Kidney glomerular epithelial cell (primary cell): ENCODE results near the gene GPRC5B.

Experiments
- DNase-seq: peaks from one replicate; lab custom pipeline; 2025; lab: John Stamatoyannopoulos, UW

Gene GPRC5B

DNA sequence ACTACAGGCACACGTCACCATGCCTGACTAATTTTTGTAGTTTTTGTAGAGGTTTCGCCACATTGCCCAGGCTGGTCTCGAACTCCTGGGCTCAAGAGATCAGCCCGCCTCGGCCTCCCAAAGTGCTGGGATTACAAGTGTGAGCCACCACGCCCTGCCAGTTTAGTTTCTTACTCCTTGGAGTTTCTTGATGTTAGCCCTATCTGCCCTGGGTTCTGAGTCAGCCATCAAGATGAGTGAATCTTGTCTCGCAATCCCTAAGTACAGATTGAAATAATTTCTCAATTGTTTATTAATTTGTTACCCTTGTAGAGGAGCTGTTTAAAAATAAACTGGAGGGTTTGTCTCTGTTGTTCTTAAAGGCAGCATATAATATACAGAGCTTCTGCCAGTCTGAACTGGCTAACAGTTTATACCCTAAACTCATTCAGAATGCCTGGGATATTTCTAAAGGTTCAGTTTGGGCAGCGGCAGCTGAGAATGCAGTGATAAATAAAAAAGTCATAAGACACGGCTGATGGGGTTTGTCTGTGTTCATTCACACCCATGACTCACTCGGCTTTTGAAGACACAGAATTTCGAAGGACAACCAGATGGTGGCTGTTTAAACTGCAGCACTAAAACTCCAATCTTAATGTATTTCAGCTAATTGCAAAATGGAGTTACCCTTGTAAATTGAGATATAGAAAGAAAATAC, 39.6 kb downstream of the GPRC5B start:
- peak; percentile 90 for DNase-seq

DNA sequence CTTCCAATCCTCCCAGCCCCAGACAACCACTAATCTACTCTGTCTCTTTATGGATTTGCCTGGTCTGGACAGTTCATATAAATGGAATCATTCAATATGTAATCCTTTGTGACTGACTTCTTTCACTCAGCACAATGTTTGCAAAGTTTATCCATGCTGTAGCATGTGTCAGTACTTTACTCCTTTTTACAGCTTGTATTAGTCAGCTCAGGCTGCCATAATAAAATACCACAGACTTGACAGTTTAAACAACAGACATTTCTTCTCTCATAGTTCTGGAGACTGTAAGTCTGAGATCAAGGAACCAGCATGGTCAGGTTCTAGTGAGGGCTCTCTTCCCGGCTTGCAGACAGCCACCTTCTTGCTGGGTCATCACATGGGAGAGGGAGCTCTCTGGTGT, 41.3 kb downstream of the GPRC5B start:
- DNase-seq: peak; percentile 10

DNA sequence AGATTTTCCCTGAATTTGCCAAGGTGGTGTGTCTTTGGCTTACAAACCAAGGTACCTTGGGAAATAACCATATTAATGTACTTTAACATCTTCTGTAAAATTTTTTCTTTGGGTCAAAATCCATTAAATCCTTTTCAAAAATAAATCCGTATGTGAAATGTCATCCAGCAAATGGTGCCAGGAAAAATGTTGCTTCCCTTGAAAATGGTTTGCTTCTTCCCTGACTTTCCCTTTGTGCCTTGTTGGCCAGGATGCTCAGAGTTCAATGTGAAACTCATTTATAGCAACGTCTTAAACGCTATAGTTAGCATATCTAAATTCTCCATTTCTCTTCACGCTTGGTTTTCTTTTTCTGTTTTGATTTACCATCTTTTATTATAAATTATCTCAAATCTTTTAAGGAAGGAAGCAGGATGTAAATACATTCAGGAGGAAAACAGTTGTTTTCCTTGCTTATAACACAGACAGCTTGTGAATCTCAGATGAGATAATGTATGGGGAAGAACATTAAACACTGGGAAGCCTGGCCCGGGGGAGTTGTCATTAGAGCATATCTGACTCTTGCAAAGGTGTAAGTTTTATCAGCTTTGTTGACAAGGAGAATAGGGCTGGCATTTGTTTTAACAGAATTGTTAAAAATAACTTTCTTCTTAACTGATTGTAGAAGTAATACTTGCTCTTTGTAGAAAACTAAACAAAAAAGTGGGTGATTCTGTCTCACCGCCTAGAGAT, 42.1 kb downstream of the GPRC5B start:
- no peak for DNase-seq

DNA sequence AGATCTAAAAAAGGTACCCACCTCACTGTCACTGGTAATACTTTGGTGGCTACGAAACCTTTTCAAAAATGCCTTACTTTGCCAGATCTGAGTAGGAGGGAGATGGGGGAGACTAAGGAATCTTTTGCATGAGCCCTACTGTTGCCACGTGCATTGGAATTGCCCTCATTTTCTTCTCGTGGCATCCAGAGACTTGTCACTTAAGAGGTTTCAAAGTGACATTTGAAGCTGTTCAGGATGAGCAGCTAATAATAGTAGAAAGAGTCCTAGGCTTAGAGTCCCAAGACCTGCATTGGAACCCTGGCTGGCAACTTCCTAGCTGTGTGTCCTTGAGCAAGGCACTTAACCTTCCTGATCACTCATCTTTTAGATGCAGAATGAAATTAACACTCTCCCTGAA, 43.5 kb downstream of the GPRC5B start:
- no peak for DNase-seq

DNA sequence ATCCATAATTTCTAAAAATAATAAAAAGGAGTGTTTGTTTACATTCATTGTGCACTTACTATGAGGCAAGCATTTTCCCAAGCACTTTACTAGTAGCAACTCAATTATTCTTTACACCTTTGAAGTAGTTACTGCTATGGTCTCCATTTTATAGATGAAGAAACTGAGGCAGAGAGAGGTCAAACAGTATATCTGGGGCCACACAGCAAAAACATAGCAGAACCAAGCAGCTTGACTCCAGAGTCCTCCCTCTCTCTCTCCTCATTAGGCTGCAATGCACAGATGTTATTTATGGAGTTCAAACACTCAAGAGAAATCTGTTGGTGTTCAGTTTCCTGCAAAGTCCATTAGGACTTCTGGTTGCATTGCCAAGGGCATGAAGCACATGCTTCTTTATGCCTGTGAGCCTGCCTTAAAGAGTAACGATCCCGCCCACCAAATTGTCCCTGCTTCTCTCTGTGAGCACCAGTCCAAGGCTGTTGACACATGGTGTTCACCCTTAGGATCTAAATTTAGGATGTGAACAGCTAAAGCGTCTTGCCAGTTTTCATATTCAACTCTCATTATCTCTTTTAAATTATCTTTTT, 44.0 kb downstream of the GPRC5B start:
- DNase-seq: no peak

DNA sequence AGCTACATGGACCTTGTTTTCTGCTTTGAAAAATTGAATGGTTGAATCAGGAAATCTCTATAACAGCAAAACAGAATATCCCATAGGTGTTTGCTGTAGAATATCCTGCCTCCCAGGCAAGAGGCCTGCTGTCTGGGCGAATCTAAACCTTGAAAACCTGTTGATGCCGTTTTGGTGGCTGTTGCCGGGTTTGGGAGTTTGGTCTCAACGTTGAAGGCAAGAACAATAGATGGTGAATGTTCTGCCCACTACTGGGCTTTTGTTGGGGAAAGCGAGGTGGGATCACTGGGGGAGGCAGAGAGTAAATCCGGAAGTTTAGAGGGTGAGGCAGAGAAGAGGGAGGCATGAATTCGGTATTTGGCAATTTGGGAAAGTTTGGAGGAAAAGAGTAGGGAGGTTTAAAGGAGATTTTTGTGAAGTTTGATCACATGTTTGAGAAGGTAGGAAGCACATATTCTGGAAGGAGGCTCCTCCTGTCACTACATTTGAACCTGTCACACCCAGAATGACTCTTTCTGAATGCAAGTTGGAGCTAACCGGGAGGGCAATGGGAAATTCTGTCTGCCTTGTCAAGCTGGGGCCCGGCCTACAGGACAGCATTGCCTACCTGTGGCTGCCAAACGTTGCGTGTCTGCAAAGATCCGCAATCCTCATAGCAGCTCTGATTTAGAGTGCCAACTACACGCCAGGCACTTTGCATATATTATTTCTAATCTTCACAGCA, 46.5 kb downstream of the GPRC5B start:
- DNase-seq: no peak

DNA sequence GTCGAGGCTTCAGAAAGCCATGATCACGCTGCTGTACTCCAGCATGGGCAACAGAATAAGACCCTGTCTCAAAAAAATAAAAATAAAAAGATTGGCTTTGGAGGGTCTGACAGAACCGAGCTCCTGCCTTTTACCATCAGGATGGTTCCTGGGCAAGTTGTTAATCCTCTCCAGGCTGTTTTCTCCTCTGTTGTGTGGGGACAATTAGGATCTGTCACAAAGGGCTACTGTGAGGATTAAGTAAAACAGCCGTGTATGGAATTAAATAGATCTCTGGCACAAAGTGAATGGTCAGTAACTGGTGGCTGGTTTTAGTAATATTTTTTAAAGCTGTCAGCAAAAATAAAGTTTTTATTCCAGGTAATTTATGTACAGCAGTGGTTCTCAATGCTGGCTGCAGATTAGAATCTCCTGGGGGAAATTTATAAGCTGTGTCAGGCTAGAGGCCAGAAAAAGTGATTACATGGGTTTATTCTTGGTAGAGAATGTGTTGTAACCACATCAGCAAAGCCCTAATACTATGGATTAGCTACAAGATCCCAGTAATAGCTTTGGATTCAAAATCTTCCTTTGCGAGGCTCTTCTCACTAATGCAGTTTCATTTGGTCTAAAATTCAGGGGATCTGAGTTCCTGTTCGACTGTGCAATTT, 47.2 kb downstream of the GPRC5B start:
- DNase-seq: no peak

DNA sequence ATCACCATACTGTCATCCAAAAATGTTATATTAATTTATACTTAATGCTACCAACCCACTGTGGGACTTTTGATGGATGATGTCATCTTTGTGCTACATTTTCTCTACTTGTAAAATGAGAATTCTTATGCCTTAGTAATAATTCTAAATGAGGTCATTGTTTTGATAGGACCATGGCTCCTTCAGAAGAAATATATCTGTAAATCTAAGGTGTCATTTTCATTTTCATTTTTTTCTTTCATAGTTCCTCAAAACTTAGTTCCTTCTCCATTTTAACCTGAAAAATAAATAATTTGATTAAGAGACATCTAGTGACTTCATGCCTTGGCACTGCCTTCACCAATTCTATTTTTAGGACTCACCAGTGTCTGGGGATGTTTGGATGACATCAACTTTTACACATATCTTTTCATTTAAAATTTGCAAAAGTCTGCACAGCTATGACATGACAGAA, 48.7 kb downstream of the GPRC5B start:
- DNase-seq: peak; percentile 48

DNA sequence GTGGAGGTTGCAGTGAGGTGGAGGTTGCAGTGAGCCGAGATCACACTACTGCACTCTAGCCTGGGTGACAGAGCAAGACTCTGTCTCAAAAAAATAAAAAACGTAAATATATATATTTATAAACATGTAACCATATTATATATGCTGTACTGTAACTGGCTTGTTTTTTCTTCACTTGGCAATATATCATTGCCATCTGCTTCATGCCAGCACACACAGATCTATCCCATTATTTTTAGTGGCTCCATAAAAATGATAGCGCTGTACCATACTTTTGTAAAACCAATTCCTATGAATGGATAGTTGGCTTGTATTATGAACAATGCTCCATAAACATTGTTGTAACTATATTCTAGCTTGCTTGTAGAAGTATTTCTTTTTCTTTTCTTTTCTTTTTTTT, 49.5 kb downstream of the GPRC5B start:
- DNase-seq: no peak

DNA sequence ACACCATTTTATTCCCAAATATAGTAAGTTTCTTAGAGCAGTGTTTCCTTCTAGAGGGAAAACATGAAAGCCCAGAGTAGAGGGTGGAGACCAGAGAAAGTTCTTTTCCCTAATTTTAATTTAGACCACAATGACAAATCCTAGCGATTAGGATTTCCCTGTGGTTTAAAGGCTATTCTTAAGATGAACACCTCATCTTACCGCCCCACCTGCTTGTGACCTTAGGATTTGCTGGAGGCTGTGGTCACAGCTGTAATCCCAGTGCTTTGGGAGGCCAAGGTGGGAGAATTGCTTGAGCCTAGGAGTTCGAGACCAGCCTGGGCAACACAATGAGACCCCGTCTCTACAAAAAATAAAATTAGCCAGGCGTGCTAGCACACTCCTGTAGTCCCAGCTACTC, 51.1 kb downstream of the GPRC5B start:
- DNase-seq: no peak

DNA sequence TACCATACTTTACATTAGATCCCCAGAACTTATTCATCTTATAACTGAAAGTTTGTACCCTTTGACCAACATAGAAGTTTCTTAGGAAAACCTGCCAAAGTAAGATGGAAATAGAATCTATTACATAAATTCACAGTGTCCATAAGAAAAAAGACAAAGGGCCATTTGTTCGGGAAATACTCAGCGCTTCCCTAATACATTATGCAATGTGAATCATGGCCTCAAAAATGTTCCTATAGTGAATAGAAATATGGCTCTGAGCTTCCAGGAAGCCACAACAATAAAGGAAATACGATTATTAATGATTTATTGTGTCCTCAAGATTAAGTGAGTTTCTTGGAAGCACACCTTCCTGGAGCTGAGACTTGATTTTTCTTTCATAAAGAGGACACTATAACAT, 51.5 kb downstream of the GPRC5B start:
- no peak for DNase-seq

DNA sequence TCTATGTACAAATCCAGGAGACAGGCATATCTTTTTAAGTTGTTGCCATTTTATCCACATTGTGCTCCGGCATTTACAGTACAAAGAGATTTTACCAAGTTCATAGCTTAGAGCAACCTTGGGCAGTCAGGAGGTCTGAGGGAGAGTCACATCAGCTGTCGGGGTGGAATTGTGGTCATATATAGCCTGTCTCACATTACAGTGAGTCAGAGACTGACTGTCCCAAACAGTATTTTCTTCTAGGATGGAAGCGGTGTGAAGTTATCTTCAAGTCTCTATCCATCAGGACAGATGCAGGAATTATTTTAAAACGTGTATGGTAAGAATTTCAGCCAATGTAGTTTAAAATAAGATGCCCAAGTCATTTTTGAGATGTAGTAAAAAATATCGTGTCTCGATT, 53.0 kb downstream of the GPRC5B start:
- DNase-seq: peak; percentile 77

DNA sequence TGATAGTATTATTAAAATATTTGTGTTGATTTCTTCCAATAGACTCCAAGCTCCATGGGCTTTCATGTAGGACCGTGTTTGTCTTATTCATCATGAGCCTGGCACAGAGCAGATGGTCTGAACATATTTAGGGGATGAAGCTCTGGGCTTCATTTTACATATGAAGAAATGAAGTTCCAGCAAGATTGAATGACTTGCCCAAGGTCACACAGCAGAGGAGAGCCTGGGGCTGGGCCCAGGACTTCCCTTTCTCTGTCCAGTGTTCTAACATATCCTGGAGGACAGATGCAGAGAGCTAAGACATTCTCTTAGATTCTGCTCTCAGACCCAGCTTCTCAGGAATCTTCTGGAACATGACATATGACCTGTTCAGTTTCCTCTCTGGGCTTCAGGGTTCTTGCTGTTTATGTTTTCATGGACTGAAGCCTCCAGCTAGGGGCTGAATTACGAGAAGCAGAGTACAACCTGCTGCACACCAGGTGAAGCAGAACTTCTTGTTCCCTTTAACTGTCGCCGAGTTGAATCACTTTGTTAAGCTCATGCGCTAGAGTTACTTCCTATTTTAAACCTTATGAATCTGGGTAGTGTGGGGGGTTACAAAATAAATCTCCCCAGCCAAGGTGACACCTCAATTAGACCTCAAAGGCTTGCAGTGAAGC, 53.6 kb downstream of the GPRC5B start:
- DNase-seq: peak; percentile 35

DNA sequence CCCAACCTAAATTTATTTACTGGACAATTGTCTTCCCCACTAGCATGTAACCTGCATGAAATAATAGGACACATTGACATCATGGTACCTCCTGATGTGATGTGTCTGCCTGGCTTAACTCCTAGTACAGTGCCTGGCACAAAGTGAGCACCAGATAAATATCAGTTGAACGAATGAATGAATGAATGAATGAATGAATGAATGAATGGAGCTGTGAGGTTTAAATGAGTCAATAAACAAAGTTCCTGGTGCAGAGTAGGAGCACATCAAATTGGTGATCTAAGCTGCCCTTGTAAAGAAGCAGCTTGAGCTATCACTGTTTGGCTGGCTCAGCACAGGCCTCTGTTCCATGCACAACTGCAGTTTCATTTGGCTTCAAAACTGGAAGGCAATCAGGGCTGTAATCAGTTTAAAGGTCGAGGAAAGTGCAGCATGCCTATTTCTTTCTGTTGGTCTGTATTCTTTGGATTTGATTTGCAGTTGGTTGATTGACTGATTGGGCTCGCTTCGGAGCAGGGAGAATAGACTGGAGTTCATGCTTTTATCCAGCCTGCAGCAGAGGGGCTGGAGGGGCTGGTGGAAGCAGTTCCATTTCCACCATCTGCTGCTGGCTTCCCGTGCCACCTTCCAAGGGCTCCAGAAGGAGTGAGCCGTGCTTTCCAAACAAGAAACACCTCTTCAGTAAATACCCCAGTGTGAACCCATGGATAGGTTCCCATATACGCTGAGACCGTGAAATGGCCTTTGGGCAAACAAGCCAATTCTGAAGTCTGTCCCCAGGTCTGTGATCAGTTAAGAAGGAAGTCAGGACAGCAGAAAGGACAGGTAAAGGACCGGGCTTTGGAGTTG, 54.6 kb downstream of the GPRC5B start:
- DNase-seq: no peak

DNA sequence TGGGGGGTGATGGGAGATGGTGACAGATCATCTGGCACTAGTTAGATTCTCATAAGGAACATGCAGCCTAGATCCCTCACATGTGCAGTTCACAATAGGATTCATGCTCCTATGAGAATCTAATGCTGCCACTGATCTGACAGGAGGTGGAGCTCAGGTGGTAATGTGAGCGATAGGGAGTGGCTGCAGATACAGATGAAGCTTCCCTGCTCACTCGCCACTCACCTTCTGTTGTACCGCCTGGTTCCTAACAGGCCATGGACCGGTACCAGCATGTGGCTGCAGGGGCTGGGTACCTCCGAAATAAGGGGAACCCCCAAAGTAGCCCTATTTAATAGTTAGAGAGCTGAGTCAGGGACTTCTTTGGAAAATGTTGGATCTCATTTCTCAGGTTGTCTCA, 60.4 kb downstream of the GPRC5B start:
- no peak for DNase-seq

DNA sequence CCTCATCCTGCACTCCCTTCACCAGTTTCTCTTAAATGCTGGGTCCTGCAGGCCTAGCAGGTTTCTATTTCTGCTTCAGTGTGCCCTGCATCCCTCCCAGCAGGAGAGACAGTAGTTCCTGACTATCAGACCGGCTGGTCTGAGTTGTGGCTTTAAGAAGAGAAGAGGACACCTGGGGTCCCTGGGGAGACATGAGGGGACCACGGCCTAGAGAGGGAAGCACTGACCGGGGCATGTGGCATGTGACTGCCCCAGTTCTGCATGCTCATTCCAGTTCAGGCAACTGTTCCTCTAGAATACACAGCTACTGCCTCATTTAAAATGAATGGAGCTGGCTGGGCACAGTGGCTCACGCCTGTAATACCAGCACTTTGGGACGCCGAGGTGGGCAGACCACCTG, 61.3 kb downstream of the GPRC5B start:
- DNase-seq: no peak

DNA sequence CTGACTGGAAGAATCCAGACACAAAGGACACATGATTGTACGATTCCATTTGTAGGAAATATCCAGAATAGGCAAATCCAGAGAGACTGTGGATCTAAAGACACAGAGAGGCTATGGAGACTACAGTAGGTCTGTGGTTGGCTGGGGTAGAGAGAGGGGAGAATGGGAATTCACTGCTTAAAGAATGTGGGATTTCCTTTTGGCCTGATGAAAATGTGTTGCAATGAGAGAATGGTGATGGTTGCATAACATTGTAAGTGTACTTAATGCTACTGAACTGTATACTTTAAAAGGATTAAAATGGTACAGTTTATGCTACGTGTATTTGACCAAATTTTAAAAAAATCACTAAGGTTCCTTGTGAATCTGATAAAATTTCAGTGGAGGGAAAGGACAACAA, 62.1 kb downstream of the GPRC5B start:
- DNase-seq: no peak

DNA sequence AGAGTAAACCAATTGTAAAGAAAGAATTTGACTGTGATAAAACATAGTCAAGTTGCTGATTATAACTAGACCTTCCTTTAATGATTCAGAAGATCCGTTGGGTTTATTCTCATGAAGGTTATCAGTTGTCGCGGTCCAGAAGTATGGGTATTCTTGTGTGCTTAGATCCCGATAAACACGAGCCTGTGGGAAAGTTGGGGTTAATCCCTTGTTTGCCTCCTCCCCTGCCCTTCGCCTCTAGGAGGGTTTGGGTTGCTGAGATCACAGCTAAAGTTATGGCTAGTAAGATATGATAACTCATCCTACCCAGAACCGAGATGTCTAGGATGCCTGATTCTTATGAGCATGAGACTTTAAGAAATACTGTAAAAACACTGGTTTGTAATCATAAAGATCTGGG, 66.8 kb downstream of the GPRC5B start:
- DNase-seq: no peak

DNA sequence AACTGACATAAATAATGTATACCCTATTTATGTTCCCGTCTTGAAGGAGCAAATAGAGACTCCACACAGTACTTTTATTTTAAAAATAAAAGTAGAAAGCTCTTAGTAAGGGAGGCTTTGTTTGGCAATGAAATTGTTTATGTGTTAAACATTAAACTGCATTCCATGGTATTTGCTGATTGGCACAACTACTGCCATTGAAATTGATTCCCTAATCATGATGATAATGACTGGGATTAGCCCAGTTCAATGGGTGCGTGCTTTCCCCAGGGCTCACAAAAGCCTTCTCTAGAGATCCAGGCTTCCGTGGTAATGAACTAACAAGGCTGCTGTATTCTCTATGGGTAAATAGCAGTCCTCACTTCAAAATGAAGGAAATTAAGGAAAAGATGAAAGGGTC, 67.5 kb downstream of the GPRC5B start:
- no peak for DNase-seq

DNA sequence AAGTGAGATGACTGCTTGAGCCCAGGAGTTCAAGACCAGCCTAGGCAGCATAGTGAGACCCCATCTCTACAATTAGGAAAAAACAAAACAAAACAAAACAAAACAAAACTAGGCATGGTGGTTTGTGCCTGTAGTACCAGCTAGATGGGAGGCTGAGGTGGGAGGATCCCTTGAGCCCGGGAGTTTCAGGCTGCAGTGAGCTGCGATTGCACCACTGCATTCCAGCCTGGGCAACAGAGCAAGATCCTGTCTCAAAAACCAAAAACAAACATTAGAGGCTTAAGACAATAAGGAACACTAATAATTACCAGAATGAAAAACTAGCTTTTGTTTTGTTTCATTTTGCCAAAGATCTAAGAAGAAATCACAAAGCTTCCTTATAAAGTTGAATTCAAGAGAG, 69.2 kb downstream of the GPRC5B start:
- no peak for DNase-seq

DNA sequence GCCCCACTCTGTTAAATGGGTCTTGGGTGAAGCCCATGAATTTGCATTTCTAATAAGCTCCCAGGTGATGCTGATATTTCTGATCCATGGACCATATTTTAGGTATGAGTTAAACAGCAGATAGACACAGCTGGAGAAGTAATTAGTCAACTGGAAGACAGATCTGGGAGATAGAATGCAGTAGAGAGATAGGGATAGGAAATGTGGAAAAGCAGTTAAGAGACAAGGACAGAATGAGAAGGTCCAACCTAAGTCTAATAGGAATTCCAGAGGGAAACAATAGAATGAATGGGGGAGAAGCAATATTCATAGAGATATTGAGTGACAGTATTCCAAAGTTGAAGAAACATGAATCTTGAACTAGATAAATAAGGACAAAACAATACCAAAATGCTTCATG, 71.7 kb downstream of the GPRC5B start:
- DNase-seq: no peak
